ENCODE results near the gene DAB2IP.

DAB2IP gene

DNA sequence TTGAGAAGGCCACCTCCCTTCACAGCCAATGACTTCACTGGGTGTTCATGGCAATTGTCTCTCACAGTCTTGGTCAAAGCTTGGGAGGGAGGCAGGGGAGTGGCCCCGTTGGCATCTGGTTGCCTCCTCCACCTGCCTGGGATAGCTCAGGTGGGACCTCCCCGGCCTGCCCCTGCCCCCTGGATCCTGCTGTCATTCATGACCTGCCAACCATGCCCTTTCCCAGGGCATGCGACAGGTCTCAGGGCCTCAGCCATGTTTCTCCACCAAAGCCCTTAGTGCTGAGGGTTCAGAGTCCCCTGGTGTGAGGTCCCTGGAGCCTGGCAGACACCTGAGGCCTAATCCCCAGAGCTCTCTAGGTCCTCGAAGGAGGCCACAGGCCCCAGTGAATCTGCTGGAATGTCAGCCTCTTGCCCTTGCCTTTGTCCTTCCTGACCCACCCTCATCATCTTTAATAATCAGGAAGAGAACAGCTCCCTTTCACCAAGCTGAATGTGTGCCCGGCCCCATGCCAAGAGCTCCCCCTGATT is 5.6 kb downstream of the DAB2IP start:
- no peak for FAIRE-seq
- no peak for DNase-seq (ENCODE audit: insufficient read length, low spot score)
- TF ChIP-seq POLR2A (IDR thresholded peaks at IDR 0.05; ENCODE audit: low read depth, low read length) = no peak

DNA sequence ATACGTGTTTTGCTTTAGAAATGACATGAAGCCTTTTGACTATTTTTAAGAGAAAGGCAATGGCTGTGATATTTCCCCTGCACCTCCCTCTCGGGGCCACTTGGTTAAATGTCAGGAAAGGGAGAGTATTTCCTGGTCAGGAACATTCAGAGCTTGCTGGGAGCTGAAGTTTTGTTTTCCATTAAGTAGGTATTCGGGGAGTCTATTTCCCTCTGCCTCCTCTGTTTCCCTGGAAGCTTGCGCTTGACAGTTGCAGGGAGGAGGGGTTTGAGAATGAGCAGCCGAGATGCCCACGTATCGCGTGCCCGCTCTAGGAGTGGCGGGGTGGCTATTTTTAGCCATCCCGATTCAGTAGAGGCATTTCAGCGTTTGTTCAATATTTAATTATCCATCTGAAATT is 6.7 kb downstream of the DAB2IP start:
- no peak for TF ChIP-seq POLR2A (IDR thresholded peaks at IDR 0.05; ENCODE audit: low read depth, low read length)
- DNase-seq (ENCODE audit: insufficient read length, low spot score) (no peak), FAIRE-seq (no peak)

DNA sequence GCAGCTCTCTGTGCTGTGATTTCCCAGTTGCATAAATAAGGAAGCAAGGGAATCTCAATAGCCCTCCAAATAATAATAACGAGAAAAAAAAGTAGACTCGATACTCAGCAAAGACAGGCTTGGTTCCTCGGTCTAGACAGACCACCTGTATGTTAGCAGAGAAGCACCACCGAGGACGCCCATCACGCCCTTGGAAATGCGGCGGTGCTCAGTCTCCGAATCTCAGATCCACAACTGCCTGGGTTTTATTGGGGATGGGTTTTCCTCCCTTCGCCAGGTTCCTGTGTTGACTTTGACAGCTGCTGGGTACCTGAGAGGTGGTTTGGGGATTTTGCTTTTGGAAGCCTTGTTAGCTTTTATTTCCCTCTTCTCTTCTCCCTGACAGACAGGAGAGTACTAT is 7.2 kb downstream of the DAB2IP start:
- DNase-seq (ENCODE audit: insufficient read length, low spot score) = no peak
- no peak for TF ChIP-seq POLR2A (IDR thresholded peaks at IDR 0.05; ENCODE audit: low read depth, low read length)
- no peak for FAIRE-seq

DNA sequence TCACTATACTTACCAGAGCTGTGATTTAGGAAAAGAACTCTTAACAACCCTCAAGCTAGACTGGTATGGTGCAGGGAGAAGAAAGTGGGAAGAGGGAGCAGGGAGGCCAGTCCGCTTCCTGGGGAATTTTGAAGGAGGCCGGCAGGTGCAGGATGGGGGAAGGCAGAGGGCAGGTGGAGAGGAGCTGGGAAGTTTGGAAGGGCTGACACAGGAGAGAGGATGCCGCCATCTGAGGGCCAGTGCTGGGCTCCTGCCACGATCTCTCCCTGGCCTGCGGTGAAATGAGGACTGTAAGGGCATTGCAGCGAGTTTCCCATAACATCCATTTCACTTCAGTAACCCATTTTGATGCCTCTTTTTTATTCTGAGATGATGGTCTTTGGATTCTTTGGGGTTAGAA is 8.9 kb downstream of the DAB2IP start:
- TF ChIP-seq POLR2A (IDR thresholded peaks at IDR 0.05; ENCODE audit: low read depth, low read length) = no peak
- no peak for FAIRE-seq
- DNase-seq (ENCODE audit: insufficient read length, low spot score) = no peak

DNA sequence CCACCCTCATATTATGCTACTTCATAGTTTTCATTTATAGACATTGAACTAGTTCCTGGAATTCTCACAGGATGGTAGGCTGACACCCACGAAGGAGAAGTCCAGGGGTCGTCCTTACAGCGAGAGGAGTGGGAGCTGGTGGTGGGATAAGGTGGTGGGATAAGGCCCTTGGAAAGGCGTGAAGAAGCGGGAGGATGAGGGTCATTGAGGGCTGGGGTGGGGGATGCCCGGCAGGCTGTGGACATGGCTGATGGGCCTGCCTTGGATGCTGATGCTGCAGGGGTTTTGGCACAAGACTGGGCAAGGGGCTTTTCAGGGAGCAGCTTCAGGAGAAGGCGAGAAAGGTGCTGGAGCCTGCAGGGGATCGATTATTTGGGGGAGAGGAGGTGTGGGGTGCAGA is 9.4 kb downstream of the DAB2IP start:
- DNase-seq (ENCODE audit: insufficient read length, low spot score) = no peak
- FAIRE-seq = no peak
- no peak for TF ChIP-seq POLR2A (IDR thresholded peaks at IDR 0.05; ENCODE audit: low read depth, low read length)

DNA sequence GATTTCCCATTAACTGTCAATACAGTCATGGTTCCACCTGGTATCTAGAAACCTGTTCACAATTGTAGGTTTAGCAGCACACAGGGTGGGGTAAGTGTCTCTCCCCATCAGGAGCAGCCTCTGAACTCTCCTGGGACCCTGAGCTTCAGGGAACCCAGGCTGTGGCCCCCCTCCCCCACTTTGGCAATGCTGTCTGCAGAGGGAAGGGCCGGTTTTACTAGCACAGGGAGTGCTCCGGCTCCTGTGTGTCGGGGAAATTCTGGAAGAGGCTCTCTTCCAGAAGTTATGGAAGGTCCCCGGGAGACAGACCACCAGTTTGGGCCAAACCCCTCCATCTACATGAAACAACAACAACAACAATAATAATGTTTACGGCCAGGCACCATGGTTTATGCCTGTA is 9.9 kb downstream of the DAB2IP start:
- FAIRE-seq (no peak), DNase-seq (ENCODE audit: insufficient read length, low spot score) (no peak)
- TF ChIP-seq POLR2A (IDR thresholded peaks at IDR 0.05; ENCODE audit: low read depth, low read length) = no peak

DNA sequence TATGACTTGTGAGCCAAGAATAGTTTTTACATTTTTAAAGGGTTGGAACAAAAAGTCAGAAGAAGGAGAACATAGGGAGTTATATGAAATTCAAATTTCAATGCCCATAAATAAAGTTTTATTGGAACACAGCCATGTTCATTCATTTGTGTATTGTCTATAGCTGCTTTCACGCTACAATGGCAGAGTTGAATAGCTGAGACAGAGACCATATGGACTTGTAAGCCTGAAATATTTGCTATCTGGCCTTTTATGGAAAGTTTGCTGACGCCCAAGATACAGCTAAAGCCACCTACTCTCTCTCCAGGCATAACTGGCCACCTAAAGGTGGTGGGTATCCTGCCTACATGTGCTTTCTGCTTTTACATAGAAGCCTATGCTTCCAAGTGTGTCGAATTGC is 10.9 kb downstream of the DAB2IP start:
- no peak for TF ChIP-seq POLR2A (IDR thresholded peaks at IDR 0.05; ENCODE audit: low read depth, low read length)
- DNase-seq (ENCODE audit: insufficient read length, low spot score) (no peak), FAIRE-seq (no peak)

DNA sequence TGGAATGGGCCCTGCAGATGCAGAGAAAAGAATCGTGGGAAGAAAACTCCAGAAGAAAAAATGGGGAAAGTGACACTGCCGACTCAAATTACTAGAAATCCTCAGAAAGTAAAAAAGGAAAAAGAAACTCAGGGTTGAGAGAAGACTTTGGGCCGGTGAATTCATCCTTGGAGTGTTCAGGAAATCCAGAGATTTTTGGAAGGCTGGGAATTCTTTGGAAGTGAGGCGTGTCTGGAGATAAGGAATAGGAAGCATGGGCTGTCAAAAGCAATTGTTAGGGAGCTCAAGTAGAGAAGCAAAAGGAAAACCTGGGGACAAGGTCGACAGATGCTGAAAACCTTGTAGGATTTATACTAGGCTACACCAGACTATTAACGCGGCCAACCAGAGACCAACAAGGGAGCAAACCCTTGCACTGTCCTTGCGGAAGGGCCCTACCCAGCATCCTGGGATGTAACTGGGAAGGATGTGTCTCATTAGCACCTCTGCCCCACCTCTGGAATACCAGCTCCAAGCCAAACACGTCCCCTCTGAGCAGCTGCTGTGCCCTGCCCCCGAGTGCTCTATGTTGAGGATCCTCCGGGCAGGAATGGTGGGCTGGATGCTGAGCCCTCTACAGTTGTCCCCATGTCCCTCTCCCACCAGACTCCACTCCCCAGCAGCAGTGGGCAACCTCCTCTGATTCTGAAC is 11.6 kb downstream of the DAB2IP start:
- DNase-seq (ENCODE audit: insufficient read length, low spot score) (no peak), FAIRE-seq (no peak)
- TF ChIP-seq POLR2A (IDR thresholded peaks at IDR 0.05; ENCODE audit: low read depth, low read length) = no peak

DNA sequence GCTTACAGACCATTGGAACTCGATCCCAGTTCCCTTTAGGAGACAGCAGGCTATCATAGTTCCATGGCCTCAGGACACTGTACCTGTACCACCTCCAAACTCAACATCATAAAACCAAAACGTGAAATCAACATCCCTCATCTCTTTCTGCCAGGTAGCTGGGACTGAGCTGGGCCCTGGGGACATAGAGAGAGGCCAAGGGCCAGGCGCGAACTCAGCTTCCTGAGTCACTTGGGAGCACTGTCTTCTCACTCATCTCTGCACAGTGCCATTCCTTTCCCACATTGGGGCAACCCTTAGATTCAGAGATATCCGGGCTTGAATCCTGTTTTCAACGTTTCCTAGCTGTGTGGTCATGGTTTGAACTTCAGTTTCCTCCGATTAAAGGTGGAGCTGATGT is 12.2 kb downstream of the DAB2IP start:
- FAIRE-seq = no peak
- TF ChIP-seq POLR2A (IDR thresholded peaks at IDR 0.05; ENCODE audit: low read depth, low read length) = no peak

DNA sequence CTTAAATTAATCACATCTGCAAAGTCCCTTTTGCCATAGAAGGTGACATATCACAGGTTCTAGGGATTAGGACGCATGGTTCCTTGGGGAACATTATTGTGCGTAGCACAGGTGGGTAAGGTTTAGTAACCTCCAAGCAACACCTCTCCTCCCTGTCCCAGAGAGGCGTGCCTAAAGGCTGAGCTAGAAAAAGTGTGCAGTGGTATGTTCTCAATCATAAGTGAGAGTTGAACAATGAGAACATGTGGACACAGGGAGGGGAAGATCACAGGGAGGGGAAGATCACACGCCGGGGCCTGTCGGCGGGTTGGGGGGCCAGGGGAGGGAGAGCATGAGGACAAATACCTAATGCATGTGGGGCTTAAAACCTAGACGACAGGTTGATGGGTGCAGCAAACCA is 14.9 kb downstream of the DAB2IP start:
- DNase-seq (ENCODE audit: insufficient read length, low spot score) (no peak), FAIRE-seq (no peak)
- TF ChIP-seq POLR2A (IDR thresholded peaks at IDR 0.05; ENCODE audit: low read depth, low read length) = no peak

More for the DNA sequence above, 12.2 kb downstream of the DAB2IP start:
- DNase-seq (ENCODE audit: insufficient read length, low spot score) = no peak

DNA sequence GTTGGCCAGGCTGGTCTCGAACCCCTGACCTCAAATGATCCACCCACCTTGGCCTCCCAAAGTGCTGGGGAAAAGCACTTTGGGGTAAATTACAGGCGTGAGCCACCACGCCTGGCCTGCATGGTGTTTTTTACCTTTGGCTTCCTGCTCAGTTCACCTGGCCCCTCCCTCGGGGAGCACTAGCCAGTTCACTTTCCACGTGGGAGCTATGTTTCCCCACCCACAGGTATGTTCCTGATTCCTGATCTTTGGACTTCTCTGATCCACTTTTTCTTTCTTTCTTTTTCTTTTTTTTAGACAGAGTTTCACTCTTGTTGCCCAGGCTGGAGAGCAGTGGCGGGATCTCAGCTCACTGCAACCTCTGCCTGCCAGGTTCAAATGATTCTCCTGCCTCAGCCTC is 15.8 kb downstream of the DAB2IP start:
- FAIRE-seq = no peak
- DNase-seq (ENCODE audit: insufficient read length, low spot score) = no peak
- no peak for TF ChIP-seq POLR2A (IDR thresholded peaks at IDR 0.05; ENCODE audit: low read depth, low read length)

DNA sequence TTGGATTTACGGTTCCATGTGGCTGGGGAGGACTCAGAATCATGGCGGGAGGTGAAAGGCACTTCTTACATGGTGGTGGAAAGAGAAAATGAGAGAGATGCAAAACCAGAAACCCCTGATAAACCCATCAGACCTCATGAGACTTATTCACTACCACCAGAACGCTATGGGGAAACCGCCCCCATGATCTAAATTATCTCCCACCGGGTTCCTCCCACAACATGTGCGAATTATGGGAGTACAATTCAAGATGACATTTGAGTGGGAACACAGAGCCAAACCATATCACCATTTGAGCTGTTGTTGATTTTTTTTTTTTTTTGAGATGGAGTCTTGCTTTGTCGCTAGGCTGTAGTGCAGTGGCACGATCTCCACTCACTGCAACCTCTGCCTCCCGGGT is 16.5 kb downstream of the DAB2IP start:
- no peak for TF ChIP-seq POLR2A (IDR thresholded peaks at IDR 0.05; ENCODE audit: low read depth, low read length)
- DNase-seq (ENCODE audit: insufficient read length, low spot score) (no peak), FAIRE-seq (no peak)

DNA sequence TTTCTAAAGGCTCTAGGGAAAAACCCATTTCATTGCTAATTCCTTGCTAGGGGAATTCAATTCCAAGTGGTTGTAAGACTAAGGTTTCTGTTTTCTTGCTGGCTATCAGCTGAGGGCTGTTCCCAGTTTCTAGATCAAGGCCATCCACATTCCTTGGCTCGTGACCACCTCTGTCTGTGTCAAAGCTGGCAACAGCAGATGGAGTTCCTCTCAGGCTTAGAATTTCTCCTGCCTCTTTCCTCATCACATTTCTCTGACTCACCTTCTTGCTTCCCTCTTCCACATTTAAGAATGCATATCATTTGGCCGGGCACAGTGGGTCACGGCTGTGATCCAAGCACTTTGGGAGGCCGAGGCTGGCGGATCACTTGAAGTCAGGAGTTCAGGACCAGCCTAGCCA is 19.0 kb downstream of the DAB2IP start:
- DNase-seq (ENCODE audit: insufficient read length, low spot score) (no peak), FAIRE-seq (no peak)
- no peak for TF ChIP-seq POLR2A (IDR thresholded peaks at IDR 0.05; ENCODE audit: low read depth, low read length)

DNA sequence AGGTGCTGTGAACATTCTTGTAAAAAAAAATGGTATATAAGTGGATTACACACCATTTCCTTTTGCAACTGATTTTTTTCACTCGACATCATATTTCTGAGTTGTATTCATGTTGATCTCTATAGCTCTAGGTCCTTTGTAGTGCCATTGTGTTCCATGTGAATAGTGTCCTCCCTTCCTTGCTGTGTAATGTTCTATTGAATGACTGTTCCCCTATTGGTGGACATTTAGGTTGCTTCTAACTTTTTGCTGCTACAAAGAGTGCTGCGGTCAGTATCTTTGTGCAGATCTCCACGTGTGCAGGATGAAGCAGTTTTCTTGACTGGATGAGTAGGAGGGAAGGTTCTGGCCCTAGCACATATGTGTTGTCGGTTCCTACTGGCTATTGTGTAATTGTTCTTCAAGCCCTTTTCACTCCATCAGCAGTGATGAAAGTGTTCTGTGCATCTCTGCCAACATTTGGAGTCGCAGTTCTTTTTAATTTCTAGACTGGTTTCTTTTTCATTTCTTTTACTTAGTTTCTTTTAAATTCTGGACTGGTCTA is 20.2 kb downstream of the DAB2IP start:
- FAIRE-seq (no peak), DNase-seq (ENCODE audit: insufficient read length, low spot score) (no peak)
- no peak for TF ChIP-seq POLR2A (IDR thresholded peaks at IDR 0.05; ENCODE audit: low read depth, low read length)

DNA sequence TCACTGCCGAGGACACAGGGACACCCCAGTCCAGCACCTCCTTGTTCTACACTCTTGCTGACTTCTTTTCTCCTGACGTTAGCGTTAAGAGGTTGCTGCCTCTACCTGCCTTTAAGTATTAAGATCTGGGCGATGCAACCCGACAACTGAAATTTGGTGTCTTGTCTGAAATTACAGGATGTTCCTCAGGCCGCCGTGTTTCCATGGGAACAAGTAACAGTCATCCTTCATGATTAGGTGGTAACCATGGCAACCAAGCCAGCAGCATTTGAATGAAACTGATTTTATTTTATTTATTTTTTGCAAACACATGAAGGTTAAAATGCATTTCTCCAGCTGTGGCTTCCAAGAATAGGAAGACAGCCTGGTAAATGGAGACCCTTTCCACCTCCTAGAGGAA is 20.8 kb downstream of the DAB2IP start:
- no peak for DNase-seq (ENCODE audit: insufficient read length, low spot score)
- no peak for FAIRE-seq
- TF ChIP-seq POLR2A (IDR thresholded peaks at IDR 0.05; ENCODE audit: low read depth, low read length) = no peak
